NCI-H446 (cell line): Measurements from ENCODE around the gene LRP5.
"Not testable (repeated sequence)": the region's sequence is repeated elsewhere in the genome, so short reads cannot be mapped to it uniquely, and the experiment has no call there.

Source experiments
- DNase-seq, 2 experiments: peaks; one replicate each; lab custom pipeline; 2025; lab: John Stamatoyannopoulos, UW

The LRP5 gene

GRCh38 chr11:68392822-68393221 is 80.4 kb downstream of the LRP5 start:
- no peak for DNase-seq

GRCh38 chr11:68396516-68396915 is 84.1 kb downstream of the LRP5 start:
- no peak for DNase-seq

GRCh38 chr11:68397256-68397655 is 84.9 kb downstream of the LRP5 start:
- DNase-seq: no peak

GRCh38 chr11:68398995-68399851 is 86.8 kb downstream of the LRP5 start:
- DNase-seq: peak; percentile 56 to 75

GRCh38 chr11:68399916-68400315 is 87.5 kb downstream of the LRP5 start:
- DNase-seq: no peak

- DNase-seq: not testable (repeated sequence)
Observed at GRCh38 chr11:68400584-68400983, 88.2 kb downstream of the LRP5 start.

GRCh38 chr11:68401856-68402255 is 89.5 kb downstream of the LRP5 start:
- DNase-seq: no peak

GRCh38 chr11:68402355-68403031 is 90.1 kb downstream of the LRP5 start:
- no peak for DNase-seq

- no peak for DNase-seq
Observed at GRCh38 chr11:68403424-68403823, 91.0 kb downstream of the LRP5 start.

- DNase-seq: no peak
Observed at GRCh38 chr11:68403831-68404230, 91.4 kb downstream of the LRP5 start.

- DNase-seq: no peak
Observed at GRCh38 chr11:68406324-68407313, 94.2 kb downstream of the LRP5 start.

- no peak for DNase-seq
Observed at GRCh38 chr11:68408512-68408911, 96.1 kb downstream of the LRP5 start.

- DNase-seq: no peak
Observed at GRCh38 chr11:68409748-68410344, 97.5 kb downstream of the LRP5 start.

- no peak for DNase-seq
Observed at GRCh38 chr11:68411501-68411991, 99.2 kb downstream of the LRP5 start.

GRCh38 chr11:68412593-68413475 is 100.4 kb downstream of the LRP5 start:
- DNase-seq: no peak

- DNase-seq: no peak
Observed at GRCh38 chr11:68413591-68413999, 101.2 kb downstream of the LRP5 start.

- DNase-seq: no peak
Observed at GRCh38 chr11:68414496-68415221, 102.3 kb downstream of the LRP5 start.

GRCh38 chr11:68416070-68416578 is 103.7 kb downstream of the LRP5 start:
- no peak for DNase-seq

GRCh38 chr11:68418648-68419047 is 106.3 kb downstream of the LRP5 start:
- no peak for DNase-seq

- DNase-seq: no peak
Observed at GRCh38 chr11:68420171-68420570, 107.8 kb downstream of the LRP5 start.
